GM19324 (cell line): ENCODE data around the gene CACNA1G.

Source experiments
- ATAC-seq: cut with Tn5 transposase; IDR thresholded peaks from one replicate; pipeline ENCODE4 v1.9.1; 2021; ENCODE audit warnings: mild to moderate bottlenecking, moderate library complexity; ENCODE audit not compliant: unreplicated experiment, low FRiP score

Gene CACNA1G

DNA sequence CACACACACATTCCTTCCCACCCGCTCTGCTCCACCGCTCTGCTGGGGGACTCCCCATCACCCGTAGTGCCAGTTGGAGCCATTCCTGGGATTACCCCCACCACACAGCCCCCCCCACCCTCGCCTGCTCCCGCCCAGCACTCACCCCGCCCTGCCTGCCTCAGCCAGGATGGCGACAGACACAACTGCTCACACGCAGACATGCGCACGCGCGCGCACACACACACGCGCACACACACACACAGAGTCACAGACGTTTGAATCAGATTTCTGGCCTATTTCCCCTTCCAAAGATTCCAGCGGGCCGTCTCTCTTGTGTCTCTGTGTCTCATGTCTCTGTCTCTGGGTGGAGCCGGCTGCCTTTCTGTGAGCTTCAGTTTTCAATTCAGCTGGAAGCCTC lies 4.4 kb downstream of the CACNA1G start:
- no peak for ATAC-seq

DNA sequence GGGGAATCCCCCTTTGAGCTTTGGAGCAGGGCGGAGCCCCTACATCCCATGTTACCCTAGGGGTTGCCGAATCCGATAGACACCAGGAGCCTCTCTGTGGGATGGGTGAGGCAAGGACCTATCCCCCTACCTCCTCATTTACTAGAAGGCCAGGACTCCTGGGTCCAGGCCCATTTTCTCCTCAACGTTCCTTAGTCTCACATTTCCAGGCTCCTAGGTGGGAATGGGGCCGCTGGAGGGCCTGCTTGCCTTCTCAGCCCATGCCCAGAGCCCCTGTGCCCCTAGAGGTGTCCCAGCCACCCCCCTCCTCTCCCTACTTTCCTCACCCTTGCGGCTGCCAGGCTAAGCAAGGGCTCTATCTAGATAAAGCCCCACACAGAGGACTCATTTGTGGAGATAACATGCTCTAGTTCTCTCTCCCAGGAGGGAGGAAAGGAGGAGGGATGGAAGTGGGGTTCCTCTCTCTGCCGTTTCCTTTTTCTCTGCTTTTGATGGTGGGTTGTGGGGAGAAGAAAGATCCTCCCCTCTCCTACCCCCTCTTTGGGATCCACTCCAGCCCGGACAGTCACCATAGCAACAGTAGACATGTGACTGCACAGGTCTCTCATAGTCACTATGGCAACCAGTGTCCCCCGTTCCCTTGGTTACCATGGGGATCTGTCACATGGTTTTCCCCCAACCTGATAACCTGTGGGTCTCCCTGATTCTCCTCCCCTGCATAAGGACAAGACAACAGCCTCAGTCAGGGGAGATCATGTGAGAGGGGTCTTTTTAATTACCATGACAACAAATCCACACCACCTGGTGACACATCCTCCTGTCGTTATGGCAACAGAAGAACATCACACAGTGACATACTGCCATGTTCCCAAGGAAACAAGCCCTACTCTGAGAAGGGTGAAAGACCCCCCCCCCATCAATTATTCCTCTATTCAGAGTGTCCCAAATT lies 5.2 kb downstream of the CACNA1G start:
- ATAC-seq: no peak

DNA sequence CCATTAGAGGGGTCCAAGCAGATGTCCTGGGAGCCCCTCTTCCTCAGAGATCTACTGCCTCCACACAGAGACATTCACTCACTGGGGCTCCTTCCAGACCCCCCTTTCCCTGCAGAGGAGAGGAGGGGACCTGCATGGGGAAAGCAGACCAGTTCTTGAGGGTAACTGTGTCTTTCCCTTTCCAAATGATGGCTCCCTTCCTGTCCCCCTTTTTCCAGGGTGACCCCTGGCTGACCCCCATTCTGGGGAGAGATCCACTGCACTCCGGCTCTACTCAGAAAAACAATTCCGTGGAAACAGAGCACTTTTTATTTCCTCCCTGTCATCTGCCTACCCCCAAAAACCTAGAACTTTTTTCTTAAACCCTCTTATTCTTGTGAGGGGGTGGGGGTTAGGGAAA lies 6.4 kb downstream of the CACNA1G start:
- ATAC-seq: no peak

DNA sequence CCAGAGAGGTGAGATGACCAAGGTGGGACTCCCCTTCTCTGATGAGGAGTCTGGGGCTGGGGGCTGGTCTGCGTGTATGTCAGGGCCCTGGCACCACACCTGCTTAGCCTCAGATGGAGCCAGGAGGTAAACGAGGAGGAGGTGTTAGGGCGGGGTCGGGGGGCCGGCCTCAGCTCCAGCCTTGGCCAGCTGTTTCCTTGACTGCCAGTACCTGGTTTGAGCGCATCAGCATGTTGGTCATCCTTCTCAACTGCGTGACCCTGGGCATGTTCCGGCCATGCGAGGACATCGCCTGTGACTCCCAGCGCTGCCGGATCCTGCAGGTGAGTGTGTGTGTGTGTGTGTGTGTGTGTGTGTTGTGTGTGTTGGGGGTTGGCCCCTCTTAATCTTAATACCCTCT lies 8.1 kb downstream of the CACNA1G start:
- no peak for ATAC-seq

DNA sequence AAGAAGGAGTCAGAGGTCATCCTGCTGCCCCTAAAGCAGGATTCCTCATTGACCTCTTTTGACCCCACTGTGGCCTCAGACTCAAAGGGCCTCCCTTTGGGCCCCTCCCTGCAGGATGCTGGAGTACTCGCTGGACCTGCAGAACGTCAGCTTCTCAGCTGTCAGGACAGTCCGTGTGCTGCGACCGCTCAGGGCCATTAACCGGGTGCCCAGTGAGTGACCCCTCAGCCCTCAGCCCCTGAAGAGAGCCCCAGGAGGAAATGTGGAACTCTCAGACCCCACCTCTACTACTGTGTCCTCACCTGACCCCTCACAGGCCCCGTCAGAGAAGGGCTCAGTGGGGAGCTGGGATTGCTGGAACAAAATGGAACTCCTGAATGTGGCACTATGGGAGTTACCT lies 9.1 kb downstream of the CACNA1G start:
- ATAC-seq: no peak

DNA sequence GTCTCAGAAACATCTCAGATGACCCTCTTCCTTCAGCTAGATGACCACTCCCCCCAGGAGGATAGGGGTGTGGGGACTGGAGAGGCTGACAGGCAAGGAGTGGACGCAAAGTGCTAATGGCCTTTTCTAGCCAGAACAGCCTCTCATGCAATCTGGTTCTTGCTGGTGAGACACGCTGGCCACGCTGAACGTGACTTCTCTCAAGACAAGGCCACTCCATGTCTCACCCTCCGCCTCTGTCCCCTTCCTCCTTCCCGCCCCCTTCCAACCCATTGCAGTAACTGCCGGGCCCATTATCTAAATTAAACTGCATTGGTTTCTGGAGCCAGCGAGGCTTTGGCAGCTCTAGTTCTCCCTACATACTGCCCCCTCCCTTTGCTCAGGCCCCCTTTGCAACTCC lies 9.5 kb downstream of the CACNA1G start:
- ATAC-seq: no peak

DNA sequence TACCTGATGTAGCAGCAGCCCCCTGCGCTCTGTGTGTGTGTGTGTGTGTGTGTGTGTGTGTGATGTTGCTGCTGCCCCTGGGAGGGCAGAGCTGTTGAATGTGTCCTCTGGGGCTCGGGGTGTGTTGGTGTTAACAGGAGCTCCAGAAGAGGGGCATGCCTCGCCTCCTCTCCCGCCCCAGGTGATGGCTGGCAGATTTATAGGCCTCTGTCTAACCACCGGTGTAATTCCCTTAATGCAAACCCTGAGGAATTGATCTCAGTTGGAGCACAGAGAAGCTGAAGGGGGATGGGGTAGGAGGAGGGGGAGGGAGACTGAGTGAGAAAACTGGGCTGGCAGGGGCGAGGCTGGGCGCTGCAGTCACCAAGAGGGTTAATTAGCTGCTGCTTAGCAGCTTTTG lies 10.0 kb downstream of the CACNA1G start:
- no peak for ATAC-seq

DNA sequence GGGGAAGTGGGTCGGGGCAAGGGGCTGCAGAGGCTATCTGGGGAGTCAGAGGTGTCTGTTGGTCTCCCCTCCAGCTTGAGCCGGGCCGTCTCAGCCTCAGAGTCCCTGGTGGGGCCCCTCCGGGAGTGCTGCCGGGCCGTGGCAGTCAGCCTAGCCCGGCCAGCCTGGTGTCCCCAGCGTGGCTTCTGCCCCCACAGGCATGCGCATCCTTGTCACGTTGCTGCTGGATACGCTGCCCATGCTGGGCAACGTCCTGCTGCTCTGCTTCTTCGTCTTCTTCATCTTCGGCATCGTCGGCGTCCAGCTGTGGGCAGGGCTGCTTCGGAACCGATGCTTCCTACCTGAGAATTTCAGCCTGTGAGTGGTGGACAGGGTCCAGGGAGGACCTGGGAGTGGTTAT lies 11.2 kb downstream of the CACNA1G start:
- ATAC-seq: no peak

DNA sequence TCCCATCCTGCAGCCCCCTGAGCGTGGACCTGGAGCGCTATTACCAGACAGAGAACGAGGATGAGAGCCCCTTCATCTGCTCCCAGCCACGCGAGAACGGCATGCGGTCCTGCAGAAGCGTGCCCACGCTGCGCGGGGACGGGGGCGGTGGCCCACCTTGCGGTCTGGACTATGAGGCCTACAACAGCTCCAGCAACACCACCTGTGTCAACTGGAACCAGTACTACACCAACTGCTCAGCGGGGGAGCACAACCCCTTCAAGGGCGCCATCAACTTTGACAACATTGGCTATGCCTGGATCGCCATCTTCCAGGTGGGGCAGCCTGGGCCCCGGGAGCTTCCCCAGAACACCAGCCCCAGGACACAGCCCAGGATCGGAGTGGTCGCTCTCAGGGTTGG lies 12.0 kb downstream of the CACNA1G start:
- ATAC-seq: no peak

DNA sequence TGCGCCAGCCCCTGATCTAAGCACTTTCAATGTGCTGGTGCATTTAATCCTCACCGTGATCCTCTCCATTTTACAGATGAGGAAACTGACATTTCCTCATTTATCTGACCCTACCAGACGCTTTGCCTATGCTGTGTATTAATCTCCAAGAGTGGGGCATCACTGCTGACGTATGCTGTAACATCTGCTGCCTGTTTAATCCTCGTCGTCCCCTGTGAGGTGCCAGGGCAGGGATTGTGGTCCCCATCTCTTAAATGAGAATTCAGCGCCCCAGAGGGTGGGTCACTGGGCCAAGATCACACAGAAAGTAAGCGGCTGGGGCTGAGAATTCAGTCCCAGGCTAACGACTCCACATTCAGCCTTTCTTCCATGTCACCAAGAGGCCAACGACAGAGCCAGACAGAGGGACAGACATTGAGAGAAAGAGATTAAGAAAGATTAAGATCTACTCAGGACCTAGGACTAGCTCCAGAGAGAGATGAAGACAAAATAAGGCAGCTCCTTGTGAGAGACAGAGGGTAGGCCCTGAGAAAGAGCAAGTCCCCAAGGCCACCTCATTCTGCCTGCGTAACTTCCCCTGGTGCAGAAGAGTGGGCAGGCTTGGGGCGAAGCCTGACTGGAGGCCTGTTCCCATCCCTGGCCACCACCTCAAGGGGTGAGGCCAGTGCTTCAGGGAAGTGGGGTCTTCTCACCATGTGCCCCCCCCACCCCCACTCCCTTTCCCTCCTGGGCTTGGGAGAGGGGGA lies 13.5 kb downstream of the CACNA1G start:
- no peak for ATAC-seq

DNA sequence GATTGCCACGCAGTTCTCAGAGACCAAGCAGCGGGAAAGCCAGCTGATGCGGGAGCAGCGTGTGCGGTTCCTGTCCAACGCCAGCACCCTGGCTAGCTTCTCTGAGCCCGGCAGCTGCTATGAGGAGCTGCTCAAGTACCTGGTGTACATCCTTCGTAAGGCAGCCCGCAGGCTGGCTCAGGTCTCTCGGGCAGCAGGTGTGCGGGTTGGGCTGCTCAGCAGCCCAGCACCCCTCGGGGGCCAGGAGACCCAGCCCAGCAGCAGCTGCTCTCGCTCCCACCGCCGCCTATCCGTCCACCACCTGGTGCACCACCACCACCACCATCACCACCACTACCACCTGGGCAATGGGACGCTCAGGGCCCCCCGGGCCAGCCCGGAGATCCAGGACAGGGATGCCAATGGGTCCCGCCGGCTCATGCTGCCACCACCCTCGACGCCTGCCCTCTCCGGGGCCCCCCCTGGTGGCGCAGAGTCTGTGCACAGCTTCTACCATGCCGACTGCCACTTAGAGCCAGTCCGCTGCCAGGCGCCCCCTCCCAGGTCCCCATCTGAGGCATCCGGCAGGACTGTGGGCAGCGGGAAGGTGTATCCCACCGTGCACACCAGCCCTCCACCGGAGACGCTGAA lies 15.2 kb downstream of the CACNA1G start:
- ATAC-seq: no peak

DNA sequence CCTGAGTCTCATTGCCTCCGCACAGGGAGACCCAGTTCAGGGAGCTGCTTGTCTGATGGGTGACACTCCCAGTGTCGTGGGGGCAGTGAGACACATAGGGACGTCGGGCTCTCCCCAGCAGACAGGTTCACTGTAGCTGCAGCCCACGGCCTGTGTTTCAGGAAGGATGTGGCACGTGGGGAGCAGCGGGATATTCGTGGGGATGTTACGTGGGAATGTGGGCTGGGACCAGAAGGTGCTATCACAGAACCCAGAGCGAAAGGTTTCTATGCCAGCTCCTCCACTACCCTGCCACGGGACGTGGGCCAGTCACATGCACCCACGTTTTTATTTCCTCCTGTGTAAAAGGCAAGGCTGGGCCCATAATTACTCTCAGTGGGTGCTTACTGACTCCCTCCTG lies 16.3 kb downstream of the CACNA1G start:
- no peak for ATAC-seq

DNA sequence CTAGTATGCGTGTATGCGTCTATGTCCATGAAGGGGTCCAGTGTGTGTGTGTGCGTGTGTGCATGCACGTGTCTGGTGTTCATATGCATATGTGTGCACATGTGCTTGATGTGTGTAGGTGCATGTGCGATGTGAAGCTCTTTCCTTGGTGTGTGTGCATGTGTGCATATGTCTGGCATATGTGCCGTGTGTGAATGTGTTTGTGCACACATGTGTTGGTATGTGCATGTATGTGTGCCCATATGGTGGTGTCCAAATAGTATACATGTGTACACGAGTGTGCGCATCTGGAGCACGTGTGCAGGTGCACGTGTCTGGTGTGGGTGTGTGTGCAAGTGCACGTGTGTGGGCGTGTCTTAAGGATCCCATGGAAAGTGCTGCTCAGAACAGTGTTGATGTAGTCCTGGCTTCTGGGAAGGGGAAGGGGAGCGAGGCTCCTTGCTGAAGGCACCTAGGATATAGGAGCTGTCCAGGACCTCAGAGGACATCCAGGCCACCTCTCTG lies 17.0 kb downstream of the CACNA1G start:
- ATAC-seq: no peak

DNA sequence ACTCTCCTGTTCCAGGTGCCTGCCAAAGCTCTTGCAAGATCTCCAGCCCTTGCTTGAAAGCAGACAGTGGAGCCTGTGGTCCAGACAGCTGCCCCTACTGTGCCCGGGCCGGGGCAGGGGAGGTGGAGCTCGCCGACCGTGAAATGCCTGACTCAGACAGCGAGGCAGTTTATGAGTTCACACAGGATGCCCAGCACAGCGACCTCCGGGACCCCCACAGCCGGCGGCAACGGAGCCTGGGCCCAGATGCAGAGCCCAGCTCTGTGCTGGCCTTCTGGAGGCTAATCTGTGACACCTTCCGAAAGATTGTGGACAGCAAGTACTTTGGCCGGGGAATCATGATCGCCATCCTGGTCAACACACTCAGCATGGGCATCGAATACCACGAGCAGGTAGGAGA lies 17.7 kb downstream of the CACNA1G start:
- ATAC-seq: no peak

DNA sequence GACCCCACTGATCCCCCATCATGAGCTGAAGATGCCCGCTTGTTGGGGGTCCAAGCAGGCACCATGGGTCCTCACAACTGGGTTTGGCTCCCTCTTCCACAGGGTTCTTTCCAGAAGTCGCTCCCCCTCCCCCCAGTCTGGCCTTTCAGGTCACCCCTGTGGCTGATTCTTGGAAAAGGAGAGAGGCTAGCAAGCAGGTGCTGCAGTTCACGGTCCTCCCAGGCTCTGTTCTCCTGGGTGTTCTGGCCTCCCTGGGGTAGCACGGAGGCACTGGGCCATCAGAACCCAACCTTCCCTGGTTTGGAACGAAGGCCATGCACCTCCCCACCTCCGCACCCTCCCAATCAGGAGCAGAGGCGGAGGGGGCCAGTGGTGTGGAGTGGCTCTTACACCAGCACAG lies 18.9 kb downstream of the CACNA1G start:
- no peak for ATAC-seq

DNA sequence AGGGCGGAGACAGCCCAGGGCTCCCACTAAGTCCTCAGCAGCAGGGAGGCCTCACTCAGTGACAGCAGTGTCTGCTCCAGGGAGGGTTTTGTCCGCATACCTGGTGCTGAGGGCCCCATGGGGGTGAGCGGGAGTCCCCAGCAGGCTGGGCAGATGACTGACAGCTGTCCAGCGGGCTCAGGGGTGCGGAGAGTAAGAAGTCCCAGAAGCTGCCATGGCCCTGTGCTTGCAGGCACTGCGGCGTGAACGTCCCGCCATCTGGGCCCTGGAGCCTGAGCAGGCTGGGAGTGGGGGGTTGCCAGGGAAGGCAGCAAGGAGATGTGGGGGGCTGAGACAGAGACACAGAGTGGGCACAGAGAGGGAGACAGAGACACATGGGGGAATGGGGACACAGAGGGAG lies 20.1 kb downstream of the CACNA1G start:
- ATAC-seq: no peak

DNA sequence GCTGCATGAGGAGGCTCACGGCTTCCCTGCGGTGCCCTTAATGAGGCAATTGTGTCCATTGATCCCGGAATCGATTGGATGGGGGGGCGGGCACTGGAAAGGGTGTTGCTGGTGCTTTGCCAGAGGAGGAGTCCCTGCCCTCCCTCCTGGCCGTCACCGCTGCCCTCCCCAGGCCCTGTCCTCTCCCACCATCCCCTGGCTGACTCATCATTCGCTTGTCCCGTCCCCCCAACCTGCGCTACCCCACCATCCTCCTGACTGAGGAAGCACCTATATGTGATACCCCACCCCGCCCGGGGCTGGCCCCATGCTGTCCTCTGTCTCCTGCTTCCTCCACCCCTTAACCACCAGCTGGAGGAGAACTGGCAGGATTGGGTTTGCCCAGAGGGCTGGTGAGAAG lies 20.8 kb downstream of the CACNA1G start:
- ATAC-seq: no peak

DNA sequence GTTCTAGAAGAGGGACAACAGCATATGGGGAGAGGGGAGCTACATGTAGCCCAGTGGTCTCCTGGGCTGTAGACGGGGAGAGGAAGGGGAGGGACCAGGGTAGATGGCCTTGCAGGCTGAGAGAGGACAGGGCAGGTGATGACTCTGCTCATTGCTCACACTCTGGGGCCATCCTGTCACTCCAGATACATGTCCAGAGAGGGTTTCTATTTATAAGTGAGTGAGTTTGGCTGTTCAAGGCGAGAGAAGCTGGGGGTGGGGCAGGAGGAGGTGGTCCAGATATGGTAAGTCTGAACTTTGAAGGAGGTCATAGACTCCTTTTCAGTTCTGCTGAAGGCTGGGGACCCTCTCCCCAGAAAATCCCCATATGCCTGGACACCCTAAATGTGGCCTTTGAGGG lies 22.2 kb downstream of the CACNA1G start:
- ATAC-seq: no peak

DNA sequence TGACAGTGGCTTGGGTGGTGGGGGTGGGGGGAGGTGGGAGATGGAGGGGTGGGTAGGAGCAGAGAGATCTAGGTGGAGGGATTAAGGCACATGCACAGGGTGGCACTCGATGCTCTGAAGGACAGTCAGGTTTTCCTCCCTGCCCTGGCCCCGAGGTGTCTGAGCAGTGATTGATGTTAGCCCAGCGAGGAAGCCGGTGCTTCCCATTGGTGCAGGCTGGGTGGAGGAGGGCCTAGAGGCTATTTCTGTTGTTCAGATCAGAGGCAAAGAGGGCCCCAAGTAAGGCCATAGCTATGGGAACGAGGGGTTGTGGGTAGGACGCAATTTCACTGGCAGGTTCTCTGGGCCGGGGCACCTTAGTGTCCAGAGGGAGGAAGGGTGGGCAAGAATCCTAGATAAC lies 23.1 kb downstream of the CACNA1G start:
- ATAC-seq: no peak

DNA sequence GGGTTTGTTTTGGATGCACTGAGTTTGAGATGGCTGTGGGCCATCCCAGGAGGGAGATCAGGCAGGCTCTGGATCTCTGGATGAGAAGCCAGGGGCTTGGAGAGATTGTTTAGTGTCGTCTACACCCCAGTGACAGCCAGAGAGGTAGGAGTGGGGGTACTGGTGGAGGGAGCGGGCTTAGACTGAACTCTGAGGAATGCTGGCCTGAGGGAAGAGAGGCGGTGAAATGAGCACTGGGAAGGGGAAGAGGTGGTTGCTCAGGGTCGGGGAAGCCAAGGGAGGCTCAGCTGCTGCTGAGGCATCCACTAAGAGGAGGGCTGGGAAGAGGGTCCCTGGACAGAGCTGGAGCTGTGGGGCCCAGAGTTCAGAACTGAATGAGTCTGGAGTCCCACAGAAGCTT lies 23.6 kb downstream of the CACNA1G start:
- no peak for ATAC-seq

DNA sequence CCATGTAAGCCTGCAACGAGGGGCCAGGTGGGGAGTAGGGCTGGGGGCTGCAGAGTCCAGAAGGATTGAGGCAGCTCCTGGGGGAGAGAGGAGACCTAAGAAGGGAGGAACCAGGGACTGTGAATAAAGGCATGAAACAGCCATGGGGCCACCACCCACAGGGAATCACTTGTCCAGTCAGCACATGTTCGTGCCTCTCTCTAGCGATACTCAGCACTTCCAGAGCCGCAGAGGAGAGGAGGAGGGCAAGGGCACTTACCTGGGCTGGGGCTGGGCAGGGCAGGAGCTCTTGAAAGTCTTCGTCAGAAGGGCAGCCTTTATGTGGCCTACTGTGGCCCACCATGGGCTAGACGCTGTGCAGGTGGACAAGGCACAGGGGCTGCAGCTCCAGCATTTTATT lies 24.2 kb downstream of the CACNA1G start:
- no peak for ATAC-seq
